Measurements from ENCODE around the gene FGFR2. TPM values are rescaled to one million over a fixed set of nuclear protein-coding genes. Genes with fewer than 3 reads are reported as not detected.
"Not testable (repeated sequence)": the region's sequence is repeated elsewhere in the genome, so short reads cannot be mapped to it uniquely, and the experiment has no call there.

FGFR2 gene
- total RNA-seq, 2 experiments from 2014 or later: not detected

DNA sequence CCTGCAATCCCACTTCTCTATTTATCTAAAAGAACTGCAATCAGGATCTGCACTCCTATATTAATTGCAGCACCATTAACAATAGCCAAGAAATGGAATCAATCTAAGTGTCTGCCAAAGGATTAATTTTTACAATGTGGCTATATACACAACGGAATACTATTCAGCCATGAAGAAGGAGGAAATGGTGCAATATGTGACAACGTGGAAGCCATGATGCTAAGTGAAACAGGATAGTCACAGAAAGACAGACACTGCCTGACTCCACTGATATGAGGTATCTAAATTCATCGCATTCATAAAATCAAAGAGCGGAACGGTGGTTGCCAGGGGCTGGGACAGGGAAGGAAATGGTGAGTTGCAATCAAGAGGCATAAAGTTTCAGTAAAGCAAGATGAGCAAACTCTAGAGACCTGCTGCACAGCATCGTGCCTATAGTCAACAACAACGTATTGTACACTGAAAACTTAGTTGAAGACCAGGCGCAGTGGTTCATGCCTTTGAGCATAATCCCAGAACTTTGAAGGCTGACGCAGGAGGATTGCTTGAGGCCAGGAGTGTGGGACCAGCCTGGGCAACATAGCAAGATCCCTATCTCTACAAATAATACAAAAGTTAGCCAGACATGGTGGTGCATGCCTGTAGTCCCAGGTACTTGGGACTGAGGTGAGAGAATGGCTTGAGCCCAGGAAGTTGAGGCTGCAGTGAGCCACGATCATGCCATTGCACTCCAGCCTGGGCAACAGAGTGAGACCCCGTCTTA lies 76.3 kb downstream of the FGFR2 start:
- no peak for DNase-seq
- TF ChIP-seq, protein P1, sequence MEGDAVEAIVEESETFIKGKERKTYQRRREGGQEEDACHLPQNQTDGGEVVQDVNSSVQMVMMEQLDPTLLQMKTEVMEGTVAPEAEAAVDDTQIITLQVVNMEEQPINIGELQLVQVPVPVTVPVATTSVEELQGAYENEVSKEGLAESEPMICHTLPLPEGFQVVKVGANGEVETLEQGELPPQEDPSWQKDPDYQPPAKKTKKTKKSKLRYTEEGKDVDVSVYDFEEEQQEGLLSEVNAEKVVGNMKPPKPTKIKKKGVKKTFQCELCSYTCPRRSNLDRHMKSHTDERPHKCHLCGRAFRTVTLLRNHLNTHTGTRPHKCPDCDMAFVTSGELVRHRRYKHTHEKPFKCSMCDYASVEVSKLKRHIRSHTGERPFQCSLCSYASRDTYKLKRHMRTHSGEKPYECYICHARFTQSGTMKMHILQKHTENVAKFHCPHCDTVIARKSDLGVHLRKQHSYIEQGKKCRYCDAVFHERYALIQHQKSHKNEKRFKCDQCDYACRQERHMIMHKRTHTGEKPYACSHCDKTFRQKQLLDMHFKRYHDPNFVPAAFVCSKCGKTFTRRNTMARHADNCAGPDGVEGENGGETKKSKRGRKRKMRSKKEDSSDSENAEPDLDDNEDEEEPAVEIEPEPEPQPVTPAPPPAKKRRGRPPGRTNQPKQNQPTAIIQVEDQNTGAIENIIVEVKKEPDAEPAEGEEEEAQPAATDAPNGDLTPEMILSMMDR (IDR thresholded peaks at IDR 0.05): no peak
- Mint-ChIP-seq H3K4me3 (no peak overlapping the region), H3K36me3 (ENCODE audit: low read depth) (no peaks in the 10 kb centered on the region), H3K4me1 (ENCODE audit: low read depth) (no peaks in the 10 kb centered on the region), H3K27me3 (peaks cover 1% of the 10 kb centered on the region), H3K9me3 (peaks cover 1% of the 10 kb centered on the region), H3K27ac (no peak overlapping the region)
- POLR2A ChIA-PET: no interaction called here
- ATAC-seq: no peak
- intact Hi-C loops (cut with micrococcal nuclease): no loop called here
- CTCF ChIA-PET: no interaction called here

DNA sequence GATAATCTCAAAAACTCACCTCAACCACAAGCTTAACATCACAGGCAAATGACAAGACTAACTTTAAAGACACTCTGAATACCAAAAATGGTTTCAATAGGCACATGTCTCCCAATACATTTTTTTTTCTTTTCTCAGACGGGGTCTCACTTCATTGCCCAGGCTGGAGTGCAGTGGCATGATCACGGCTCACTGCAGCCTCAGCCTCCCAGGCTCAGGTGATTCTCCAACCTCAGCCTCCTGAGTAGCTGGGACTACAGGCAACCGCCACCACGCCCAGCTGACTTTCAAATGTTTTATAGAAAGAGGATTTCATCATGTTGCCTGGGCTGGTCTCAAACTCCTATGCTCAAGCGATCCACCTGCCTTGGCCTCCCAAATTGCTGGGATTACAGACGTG lies 77.7 kb downstream of the FGFR2 start:
- H3K27me3 Mint-ChIP-seq; H3K4me1 Mint-ChIP-seq (ENCODE audit: low read depth); CTCF ChIA-PET; H3K27ac Mint-ChIP-seq; H3K4me3 Mint-ChIP-seq; H3K9me3 Mint-ChIP-seq; ATAC-seq; H3K36me3 Mint-ChIP-seq (ENCODE audit: low read depth); DNase-seq; intact Hi-C loops (cut with micrococcal nuclease): not testable (repeated sequence)
- POLR2A ChIA-PET: interaction anchor here (0.6 kb wide), 1 partner anchor 214 kb away, joined by 3 read pairs; no protein-coding TSS in a partner anchor

DNA sequence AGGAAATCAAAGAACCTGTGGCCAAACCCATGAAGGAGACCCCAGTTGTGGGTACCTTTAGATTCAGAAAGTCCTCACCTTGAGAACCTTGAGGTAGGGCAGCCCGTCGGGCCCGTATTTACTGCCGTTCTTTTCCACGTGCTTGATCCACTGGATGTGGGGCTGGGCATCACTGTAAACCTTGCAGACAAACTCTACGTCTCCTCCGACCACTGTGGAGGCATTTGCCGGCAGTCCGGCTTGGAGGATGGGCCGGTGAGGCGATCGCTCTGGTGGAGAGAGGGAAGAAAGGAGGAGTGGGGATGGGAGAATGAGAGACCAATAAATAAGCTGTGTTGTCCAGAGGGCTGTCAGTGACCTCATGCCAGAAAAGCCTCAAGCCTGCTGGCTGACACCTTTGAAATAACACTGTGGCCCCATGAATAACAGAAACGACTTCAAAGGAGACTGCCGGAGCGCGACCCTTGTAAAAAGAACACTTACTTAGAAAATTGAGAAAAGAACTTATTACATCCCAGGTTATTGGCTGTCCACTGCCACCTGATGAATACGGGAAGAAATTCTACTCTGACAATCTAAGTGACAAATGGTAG lies 78.2 kb downstream of the FGFR2 start:
- Mint-ChIP-seq H3K27me3 (peaks cover 1% of the 10 kb centered on the region), H3K9me3 (peaks cover 1% of the 10 kb centered on the region), H3K4me3 (no peak overlapping the region), H3K36me3 (ENCODE audit: low read depth) (no peaks in the 10 kb centered on the region), H3K27ac (no peak overlapping the region), H3K4me1 (ENCODE audit: low read depth) (no peaks in the 10 kb centered on the region)
- no peak for DNase-seq
- ATAC-seq: no peak
- POLR2A ChIA-PET: interaction anchor here (0.6 kb wide), 1 partner anchor 214 kb away, joined by 3 read pairs; no protein-coding TSS in a partner anchor
- intact Hi-C loops (cut with micrococcal nuclease): no loop called here
- TF ChIP-seq, protein P1 (IDR thresholded peaks at IDR 0.05): no peak
- CTCF ChIA-PET: no interaction called here

DNA sequence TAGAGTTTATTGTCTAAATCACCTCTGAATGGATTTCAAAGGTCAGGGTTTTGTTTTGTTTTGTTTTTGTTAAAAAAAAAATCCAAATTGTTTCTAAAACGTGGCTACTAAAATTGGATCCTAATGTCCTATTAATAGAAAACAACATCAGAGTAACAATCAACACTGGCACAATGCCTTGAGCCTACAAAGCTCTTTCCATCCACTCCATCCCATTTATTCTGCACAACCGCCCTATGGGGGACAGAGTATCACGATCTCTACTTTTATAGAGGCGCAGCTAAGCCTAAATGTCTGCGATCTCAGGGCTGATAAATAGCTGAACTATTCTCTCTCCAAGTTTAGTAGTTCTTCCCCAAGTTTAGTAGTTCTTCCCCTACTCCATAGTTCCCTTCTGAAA lies 78.8 kb downstream of the FGFR2 start:
- intact Hi-C loops (cut with micrococcal nuclease): no loop called here
- no peak overlapping the region for H3K4me3 Mint-ChIP-seq
- ChIA-PET CTCF (no interaction called here), POLR2A (no interaction called here)
- H3K27ac Mint-ChIP-seq: no peak overlapping the region
- no peaks in the 10 kb centered on the region for H3K36me3 Mint-ChIP-seq (ENCODE audit: low read depth)
- DNase-seq (no peak), ATAC-seq (no peak)
- TF ChIP-seq, protein P1 (IDR thresholded peaks at IDR 0.05): no peak
- peaks cover 1% of the 10 kb centered on the region for H3K27me3 Mint-ChIP-seq
- peaks cover 1% of the 10 kb centered on the region for H3K9me3 Mint-ChIP-seq
- no peaks in the 10 kb centered on the region for H3K4me1 Mint-ChIP-seq (ENCODE audit: low read depth)

DNA sequence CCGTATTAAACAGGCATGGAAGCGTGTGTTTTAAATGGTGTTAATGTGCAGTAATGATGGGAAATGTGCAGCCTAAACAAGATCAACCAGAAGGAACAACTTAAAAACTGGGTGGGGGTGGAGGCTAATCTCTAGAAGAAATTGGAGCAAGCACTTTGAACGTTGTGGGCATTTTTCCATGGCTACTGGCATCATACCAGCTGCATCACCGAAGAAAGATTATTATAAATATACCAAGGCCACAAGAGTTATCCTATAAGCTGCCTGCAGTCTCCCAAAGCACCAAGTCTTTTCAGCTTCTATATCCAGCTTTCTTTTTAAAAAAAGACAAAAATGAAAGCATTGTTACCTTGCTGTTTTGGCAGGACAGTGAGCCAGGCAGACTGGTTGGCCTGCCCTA lies 79.9 kb downstream of the FGFR2 start:
- CTCF ChIA-PET: no interaction called here
- Mint-ChIP-seq H3K36me3 (ENCODE audit: low read depth) (no peaks in the 10 kb centered on the region), H3K4me1 (ENCODE audit: low read depth) (no peaks in the 10 kb centered on the region), H3K4me3 (no peak overlapping the region), H3K27ac (no peak overlapping the region), H3K9me3 (peaks cover 1% of the 10 kb centered on the region), H3K27me3 (peaks cover 1% of the 10 kb centered on the region)
- intact Hi-C loops (cut with micrococcal nuclease): no loop called here
- TF ChIP-seq, protein P1 (IDR thresholded peaks at IDR 0.05): no peak
- POLR2A ChIA-PET: no interaction called here
- no peak for ATAC-seq
- DNase-seq: no peak

All from activated CD8-positive, alpha-beta T cell treated with anti-CD3 and anti-CD28 coated beads for 36 hours (primary cell).